Right atrium auricular region (tissue), 2 donors: Measurements from ENCODE around the gene COL8A1. TPM values are rescaled to one million over a fixed set of nuclear protein-coding genes. Genes with fewer than 3 reads are reported as not detected.

ENCODE experiments used
- DNase-seq: peaks from one replicate; pipeline ENCODE4 v3.0.0-alpha.2; 2019; ENCODE audit warnings: low spot score
- H3K27ac ChIP-seq, 2 donors: fragments of 200-600 bp; sonication (generic); 1 replicate in 1 of 2; 2 replicates in 1 of 2; pipeline ENCODE4 v1.5.1; 2016 to 2019
- H3K27me3 ChIP-seq, 2 donors: fragments of 200-600 bp; sonication (generic); one replicate each; pipeline versions ENCODE4 v1.5.1 to v1.6.0; 2017 to 2019
- H3K36me3 ChIP-seq: fragments of 200-600 bp; sonication (generic); one replicate; pipeline ENCODE4 v1.5.1; 2016
- H3K4me1 ChIP-seq, 2 donors: fragments of 200-600 bp; sonication (generic); one replicate each; pipeline versions ENCODE4 v1.5.1 to v1.6.0; 2017 to 2019
- H3K4me3 ChIP-seq, 2 donors: fragments of 200-600 bp; sonication (generic); 1 replicate in 1 of 2; 2 replicates in 1 of 2; pipeline ENCODE4 v1.5.1; 2017 to 2019; ENCODE audit warnings: mild to moderate bottlenecking in 1 of 2, moderate library complexity in 1 of 2
- H3K9me3 ChIP-seq, 2 donors: fragments of 200-600 bp; sonication (generic); one replicate each; pipeline ENCODE4 v1.5.1; 2019
- CTCF ChIP-seq, 2 donors: fragments of 200-600 bp; sonication (generic); IDR thresholded peaks; one replicate each; pipeline ENCODE4 v1.5.1; 2019; ENCODE audit warnings: antibody characterized with exemption in 2 of 2
- total RNA-seq, 2 donors: library from RNA; depleted of rRNA; stranded (reverse); fragments of >200 nt; gene quantifications; one replicate each; pipeline ENCODE4 v1.1.0, GENCODE V29; 2016

The COL8A1 gene
- total RNA-seq, 2 donors from 2014 or later, result 43.3 to 53.8 TPM

- H3K36me3 ChIP-seq, result no peaks in the 10 kb centered on the region
- no peaks in the 10 kb centered on the region for H3K27me3 ChIP-seq
- no peak overlapping the region for H3K4me3 ChIP-seq
- TF ChIP-seq CTCF (IDR thresholded peaks at IDR 0.05), result no peak
- no peaks in the 10 kb centered on the region for H3K4me1 ChIP-seq
- no peak for DNase-seq
- no peaks in the 10 kb centered on the region for H3K9me3 ChIP-seq
- H3K27ac ChIP-seq, result no peak overlapping the region
Measured at GRCh38 chr3:99625643-99626416, 12.6 kb upstream of the COL8A1 start.

DNA sequence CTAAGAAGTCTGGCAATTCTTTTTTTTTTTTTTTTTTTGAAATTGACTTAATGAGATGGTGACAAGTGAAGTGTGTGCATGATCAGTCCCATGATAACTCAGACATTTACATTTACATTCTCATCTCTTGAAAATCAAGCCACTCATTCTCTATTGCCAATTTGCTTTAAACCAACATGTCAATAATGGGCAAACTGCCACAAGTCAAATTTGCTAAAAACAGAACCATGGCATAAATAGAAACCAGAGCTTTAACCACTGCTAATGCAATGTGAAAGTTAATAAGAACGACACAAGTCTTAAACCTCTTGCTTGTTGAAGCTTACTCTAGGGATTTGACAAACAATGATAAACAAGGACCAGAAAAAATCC is 12.0 kb upstream of the COL8A1 start:
- no peak for TF ChIP-seq CTCF (IDR thresholded peaks at IDR 0.05)
- Histone ChIP-seq H3K27ac (no peak overlapping the region), H3K4me1 (no peaks in the 10 kb centered on the region), H3K36me3 (no peaks in the 10 kb centered on the region), H3K4me3 (no peak overlapping the region), H3K27me3 (no peaks in the 10 kb centered on the region), H3K9me3 (no peaks in the 10 kb centered on the region)
- DNase-seq, result no peak

DNA sequence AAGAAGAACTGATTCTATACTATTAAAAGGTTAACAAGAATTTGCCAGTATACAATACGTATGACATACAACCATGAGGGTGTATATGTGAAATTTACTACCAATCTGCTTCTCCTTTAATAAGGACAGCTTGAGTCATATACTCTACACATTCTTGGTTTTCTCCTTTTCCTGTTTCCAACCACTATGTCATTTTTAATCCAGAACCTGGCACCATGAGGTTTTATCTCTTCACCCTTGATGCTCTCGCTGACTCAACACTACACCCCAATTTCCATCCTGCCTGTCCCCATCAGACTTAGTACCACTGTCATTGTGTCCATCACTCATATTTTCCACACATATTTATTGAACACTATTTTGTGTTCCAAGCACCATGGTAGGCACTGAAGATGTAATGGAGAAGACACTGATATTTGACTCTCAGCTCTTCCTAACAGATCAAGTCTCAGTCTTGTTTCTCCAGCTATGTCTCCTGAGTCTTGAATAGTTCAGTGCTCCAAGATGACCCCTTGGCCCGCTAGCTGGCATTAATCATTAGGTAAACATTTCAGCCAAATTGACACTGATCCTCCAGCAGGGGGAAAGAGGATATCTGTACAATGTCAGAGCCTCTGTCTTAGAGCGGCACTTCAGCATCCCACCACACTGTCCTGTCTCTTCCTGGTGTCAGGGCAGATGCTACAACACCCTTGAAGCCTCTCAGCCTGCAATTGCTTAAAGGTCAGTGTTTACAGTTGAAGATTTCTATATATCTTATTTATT is 11.2 kb upstream of the COL8A1 start:
- no peaks in the 10 kb centered on the region for H3K9me3 ChIP-seq
- TF ChIP-seq CTCF (IDR thresholded peaks at IDR 0.05), result no peak
- no peaks in the 10 kb centered on the region for H3K27me3 ChIP-seq
- no peak overlapping the region for H3K27ac ChIP-seq
- H3K4me1 ChIP-seq, result no peaks in the 10 kb centered on the region
- H3K4me3 ChIP-seq, result no peak overlapping the region
- no peaks in the 10 kb centered on the region for H3K36me3 ChIP-seq
- no peak for DNase-seq

DNA sequence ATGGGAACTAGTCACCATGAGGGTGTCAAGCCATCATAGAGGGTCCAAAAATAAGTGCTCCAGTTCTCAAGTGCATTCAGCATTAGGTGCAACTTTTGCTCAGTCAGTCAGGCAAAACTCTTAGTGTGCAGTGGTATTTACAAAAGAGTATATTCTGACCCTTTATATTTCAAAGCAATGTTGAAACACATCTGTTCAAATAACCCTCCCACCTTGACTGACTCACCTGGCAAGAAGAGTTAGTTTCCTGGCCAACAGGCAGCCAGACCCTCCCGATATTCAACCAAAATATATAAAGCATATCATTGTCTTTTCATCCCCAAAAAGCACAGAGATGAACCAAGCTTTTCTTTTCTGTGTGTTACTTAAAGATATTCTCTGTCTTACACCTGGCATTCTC is 7.6 kb upstream of the COL8A1 start:
- H3K4me1 ChIP-seq, result no peaks in the 10 kb centered on the region
- TF ChIP-seq CTCF (IDR thresholded peaks at IDR 0.05), result no peak
- no peak overlapping the region for H3K4me3 ChIP-seq
- H3K36me3 ChIP-seq, result no peaks in the 10 kb centered on the region
- H3K27ac ChIP-seq, result no peak overlapping the region
- no peaks in the 10 kb centered on the region for H3K9me3 ChIP-seq
- no peak for DNase-seq
- no peaks in the 10 kb centered on the region for H3K27me3 ChIP-seq

DNA sequence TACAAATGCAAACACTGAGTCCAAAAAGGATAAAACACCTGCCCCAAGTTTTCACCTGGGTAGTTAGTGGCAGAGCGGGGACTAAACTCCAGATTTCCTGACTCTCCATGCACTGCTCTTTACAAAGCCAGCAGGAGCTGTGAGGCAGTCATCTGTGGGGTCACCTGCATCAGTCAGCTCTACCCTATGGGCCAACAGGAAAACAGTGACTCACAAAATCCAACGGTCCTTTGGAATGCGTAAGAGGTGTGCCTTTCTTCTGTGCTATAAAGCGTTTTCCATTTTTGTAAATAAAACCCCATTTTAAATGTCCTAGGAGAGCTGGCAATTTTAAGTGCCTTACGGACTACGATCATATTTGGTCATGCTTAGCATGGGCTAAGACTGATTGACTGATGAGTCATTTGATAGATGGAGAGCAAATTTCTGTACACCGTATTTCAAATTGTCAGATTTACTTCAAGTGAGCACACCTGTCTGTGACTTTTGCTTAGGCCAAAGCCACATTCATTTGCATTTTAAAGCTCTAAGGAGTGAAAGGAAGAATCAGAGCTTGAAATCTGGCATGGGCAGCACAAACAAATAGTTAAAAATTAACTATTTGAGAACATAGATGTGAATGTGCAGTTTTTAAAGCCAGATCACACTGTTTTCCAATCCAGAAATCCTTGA is 4.4 kb upstream of the COL8A1 start:
- H3K27ac ChIP-seq, result no peak overlapping the region
- DNase-seq, result no peak
- no peak for TF ChIP-seq CTCF (IDR thresholded peaks at IDR 0.05)
- H3K9me3 ChIP-seq, result no peaks in the 10 kb centered on the region
- no peak overlapping the region for H3K4me3 ChIP-seq
- H3K36me3 ChIP-seq, result no peaks in the 10 kb centered on the region
- H3K27me3 ChIP-seq, result no peaks in the 10 kb centered on the region
- peaks cover 0 to 11% of the 10 kb centered on the region in 2 donors for H3K4me1 ChIP-seq
